SH-SY5Y (cell line): ENCODE results near the gene NUP98.

Source experiments
- GATA2 ChIP-seq: IDR thresholded peaks from 2 replicates; pipeline ENCODE4 v1.6.1; 2011; ENCODE audit warnings: mild to moderate bottlenecking, low read depth, low read length
- GATA3 ChIP-seq: IDR thresholded peaks from 2 replicates; pipeline ENCODE4 v1.6.1; 2011; ENCODE audit warnings: low read depth, mild to moderate bottlenecking, low read length, moderate library complexity

DNA sequence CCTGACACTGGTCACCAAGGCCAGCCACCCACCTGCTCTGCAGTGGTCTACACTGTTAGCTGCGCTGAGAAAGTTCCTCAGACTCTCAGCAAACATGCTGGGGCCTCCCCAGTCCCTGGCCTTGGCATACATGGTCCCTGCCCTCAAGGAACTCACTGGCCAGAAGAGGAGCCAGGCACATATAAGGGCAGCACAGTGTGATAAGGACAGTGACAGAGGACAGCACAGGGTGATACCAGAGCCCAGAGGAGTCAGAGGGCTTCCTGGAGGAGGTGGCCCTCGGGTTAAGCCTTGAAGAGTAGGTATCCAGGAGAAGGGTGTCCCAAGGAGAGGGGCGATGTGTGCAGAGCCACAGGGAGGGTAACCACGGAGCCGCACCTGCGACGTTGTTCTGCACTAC lies 151.8 kb downstream of the NUP98 start:
- TF ChIP-seq GATA2 = no peak
- no peak for TF ChIP-seq GATA3
